ENCODE results near the gene LY6G6D. TPM values are rescaled to one million over a fixed set of nuclear protein-coding genes. Genes with fewer than 3 reads are reported as not detected.

Gene LY6G6D
- total RNA-seq, 1 experiment from 2014 or later, result not detected

DNA sequence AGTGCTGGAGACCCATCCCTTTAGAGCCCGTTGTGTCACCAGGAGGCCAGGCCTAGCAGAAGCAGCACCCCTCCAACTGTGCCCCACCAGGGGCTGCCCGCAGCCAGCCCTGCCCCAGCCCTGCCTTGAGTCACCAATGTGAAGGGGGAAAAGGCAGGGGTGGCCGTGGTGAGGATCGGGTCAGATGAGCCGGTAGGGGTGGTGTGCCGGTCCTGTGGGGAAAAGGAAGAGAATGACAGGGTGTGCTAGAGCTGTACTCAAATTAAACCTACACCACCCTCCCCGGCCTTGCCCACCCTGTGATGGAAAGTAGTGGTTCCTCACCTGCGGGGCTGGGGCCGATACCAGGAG lies 50.4 kb downstream of the LY6G6D start:
- H3K4me1 ChIP-seq (ENCODE audit: low read length), result no peaks in the 10 kb centered on the region
- H3K4me3 ChIP-seq (ENCODE audit: low read length), result no peak overlapping the region
- no peak for DNase-seq
- H2AFZ ChIP-seq (ENCODE audit: low read length), result no peak overlapping the region
- no peaks in the 10 kb centered on the region for H3K79me2 ChIP-seq (ENCODE audit: low read length)
- H3K9ac ChIP-seq (ENCODE audit: low read length), result no peak overlapping the region
- no peak overlapping the region for H3K27ac ChIP-seq (ENCODE audit: low read length)
- H3K4me2 ChIP-seq (ENCODE audit: low read depth, low read length, poor library complexity, severe bottlenecking), result no peak overlapping the region
- no peaks in the 10 kb centered on the region for H3K9me2 ChIP-seq (replicated peaks; ENCODE audit: insufficient read depth, low read length)
- no peaks in the 10 kb centered on the region for H3K9me3 ChIP-seq (ENCODE audit: low read length)
- 0 out of 2 replicates have a peak, but pooled peaks cover 7% of the 10 kb centered on the region for H3K36me3 ChIP-seq (ENCODE audit: insufficient read depth, low read length)
- H3K27me3 ChIP-seq (ENCODE audit: low read length), result no peaks in the 10 kb centered on the region
- no peaks in the 10 kb centered on the region for H4K20me1 ChIP-seq (ENCODE audit: insufficient read depth, low read depth, low read length)

DNA sequence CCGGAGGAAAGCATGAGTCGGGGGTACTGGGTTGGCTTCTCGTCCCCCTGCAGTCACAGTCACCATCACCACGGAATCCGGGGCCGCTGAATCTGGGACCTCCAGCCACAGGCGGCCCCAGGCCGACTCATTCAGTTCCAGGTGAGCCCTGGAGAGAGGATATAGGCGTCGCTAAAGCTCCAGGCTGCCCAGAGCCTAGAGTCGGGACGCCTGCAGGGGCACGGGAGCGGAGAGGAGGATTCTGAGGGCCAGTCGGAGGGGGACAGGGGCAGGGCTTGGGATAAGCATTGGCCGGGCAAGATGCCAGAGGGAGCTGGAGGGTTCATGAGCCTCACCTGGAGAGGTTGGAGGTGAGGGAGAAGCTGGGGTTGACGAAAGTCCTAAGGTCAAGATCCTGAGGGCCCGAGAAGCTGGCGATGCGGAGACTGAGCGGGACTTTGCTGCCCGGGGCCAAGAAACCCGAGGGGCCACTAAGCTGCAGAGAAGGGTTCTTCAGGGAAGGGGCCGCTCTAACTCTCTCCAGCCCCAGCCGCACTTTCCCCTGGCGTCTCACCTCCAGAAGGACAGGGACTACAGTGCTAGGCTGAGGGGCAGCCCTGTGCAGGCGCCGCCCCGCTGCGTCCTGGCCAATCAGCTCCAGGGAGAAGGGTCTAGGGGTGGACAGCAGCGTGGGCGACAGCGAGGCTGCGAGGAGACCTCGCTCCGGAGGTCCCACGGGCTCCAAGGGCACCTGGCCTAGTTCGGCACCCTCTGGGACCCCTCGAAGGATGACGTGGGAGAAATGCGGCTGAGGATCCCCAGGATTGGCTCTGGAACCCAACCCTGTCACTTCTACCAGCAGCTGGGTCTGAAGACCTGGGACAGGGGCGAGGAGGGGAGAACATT lies 51.0 kb downstream of the LY6G6D start:
- no peak overlapping the region for H3K4me3 ChIP-seq (ENCODE audit: low read length)
- H3K79me2 ChIP-seq (ENCODE audit: low read length), result no peaks in the 10 kb centered on the region
- no peak overlapping the region for H3K4me2 ChIP-seq (ENCODE audit: low read depth, low read length, poor library complexity, severe bottlenecking)
- no peak for DNase-seq
- no peaks in the 10 kb centered on the region for H4K20me1 ChIP-seq (ENCODE audit: insufficient read depth, low read depth, low read length)
- no peaks in the 10 kb centered on the region for H3K9me2 ChIP-seq (replicated peaks; ENCODE audit: insufficient read depth, low read length)
- H3K9ac ChIP-seq (ENCODE audit: low read length), result no peak overlapping the region
- no peaks in the 10 kb centered on the region for H3K27me3 ChIP-seq (ENCODE audit: low read length)
- no peak overlapping the region for H3K27ac ChIP-seq (ENCODE audit: low read length)
- 0 out of 2 replicates have a peak, but pooled peaks cover 7% of the 10 kb centered on the region for H3K36me3 ChIP-seq (ENCODE audit: insufficient read depth, low read length)
- H3K9me3 ChIP-seq (ENCODE audit: low read length), result no peaks in the 10 kb centered on the region
- no peak overlapping the region for H2AFZ ChIP-seq (ENCODE audit: low read length)
- no peaks in the 10 kb centered on the region for H3K4me1 ChIP-seq (ENCODE audit: low read length)

DNA sequence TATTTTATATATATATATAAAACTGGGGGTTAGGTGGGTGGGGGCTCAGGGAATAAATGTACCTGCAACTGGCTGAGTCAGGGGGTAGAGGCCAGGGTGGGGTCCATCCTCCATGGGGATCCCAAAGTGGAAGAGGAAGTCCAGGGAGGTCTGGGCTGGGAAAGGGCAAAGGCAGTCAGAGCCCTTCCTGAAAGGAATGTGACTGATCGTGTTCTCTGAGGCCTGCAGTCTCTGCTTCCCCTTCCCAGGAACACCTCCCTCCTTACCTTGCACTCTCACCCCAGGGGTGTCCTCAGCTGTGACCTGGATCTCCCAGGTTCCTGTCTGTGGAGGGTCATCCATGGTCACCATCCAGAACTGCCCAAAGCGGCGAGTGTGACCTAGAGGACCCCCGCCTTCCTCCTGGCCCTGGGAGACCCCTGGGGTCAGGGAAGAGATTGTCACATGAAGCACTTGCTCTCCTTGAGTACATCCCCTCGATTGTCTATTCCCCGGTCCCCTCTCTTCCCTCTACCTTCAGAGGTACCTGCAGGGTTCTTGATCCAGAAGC lies 52.0 kb downstream of the LY6G6D start:
- Histone ChIP-seq H2AFZ (ENCODE audit: low read length) (no peak overlapping the region), H3K4me1 (ENCODE audit: low read length) (no peaks in the 10 kb centered on the region), H3K9ac (ENCODE audit: low read length) (no peak overlapping the region), H3K79me2 (ENCODE audit: low read length) (no peaks in the 10 kb centered on the region), H3K9me3 (ENCODE audit: low read length) (no peaks in the 10 kb centered on the region), H4K20me1 (ENCODE audit: insufficient read depth, low read depth, low read length) (no peaks in the 10 kb centered on the region), H3K9me2 (replicated peaks; ENCODE audit: insufficient read depth, low read length) (no peaks in the 10 kb centered on the region), H3K4me2 (ENCODE audit: low read depth, low read length, poor library complexity, severe bottlenecking) (no peak overlapping the region), H3K27ac (ENCODE audit: low read length) (no peak overlapping the region), H3K36me3 (ENCODE audit: insufficient read depth, low read length) (0 out of 2 replicates have a peak, but pooled peaks cover 7% of the 10 kb centered on the region), H3K27me3 (ENCODE audit: low read length) (no peaks in the 10 kb centered on the region), H3K4me3 (ENCODE audit: low read length) (no peak overlapping the region)
- no peak for DNase-seq

Small RNA genes within 50 kb of the gene (small RNA-seq; reads per million reads assigned to genes)
- gene LY6G6D (not detected), gene MIR4646 (not detected), gene MSH5-SAPCD1 (not detected), gene RNU6-850P (not detected), gene SAPCD1 (not detected)

Other genes with a start within 250 kb of the LY6G6D start
- 13.2 and 15.7 TPM in 2 replicates for gene MICB, start 217.2 kb upstream of the LY6G6D start, total RNA-seq (2014; rRNA removed; shearing (Covaris generic); ENCODE audit: low replicate concordance)
- gene MCCD1, start 186.4 kb upstream of the LY6G6D start, total RNA-seq (2014; rRNA removed; shearing (Covaris generic); ENCODE audit: low replicate concordance), result not detected in 2 replicates
- 412 and 561 TPM in 2 replicates for gene DDX39B, start 173.3 kb upstream of the LY6G6D start, total RNA-seq (2014; rRNA removed; shearing (Covaris generic); ENCODE audit: low replicate concordance)
- 15.2 and 34.9 TPM in 2 replicates for gene ATP6V1G2, start 168.7 kb upstream of the LY6G6D start, total RNA-seq (2014; rRNA removed; shearing (Covaris generic); ENCODE audit: low replicate concordance)
- gene NFKBIL1, start 167.7 kb upstream of the LY6G6D start, total RNA-seq (2014; rRNA removed; shearing (Covaris generic); ENCODE audit: low replicate concordance), result 21.8 and 46.1 TPM in 2 replicates
- gene LTA, start 143.1 kb upstream of the LY6G6D start, total RNA-seq (2014; rRNA removed; shearing (Covaris generic); ENCODE audit: low replicate concordance), result 71.1 and 128 TPM in 2 replicates
- 223 and 233 TPM in 2 replicates for gene TNF, start 139.8 kb upstream of the LY6G6D start, total RNA-seq (2014; rRNA removed; shearing (Covaris generic); ENCODE audit: low replicate concordance)
- gene LTB, start 132.9 kb upstream of the LY6G6D start, total RNA-seq (2014; rRNA removed; shearing (Covaris generic); ENCODE audit: low replicate concordance), result 74.1 and 241 TPM in 2 replicates
- 5.1 and 6.6 TPM in 2 replicates for gene LST1, start 129.1 kb upstream of the LY6G6D start, total RNA-seq (2014; rRNA removed; shearing (Covaris generic); ENCODE audit: low replicate concordance)
- gene NCR3, start 122.3 kb upstream of the LY6G6D start, total RNA-seq (2014; rRNA removed; shearing (Covaris generic); ENCODE audit: low replicate concordance), result not detected in 2 replicates
- 0.76 TPM in 1 of 2 replicates, not detected in the other for gene AIF1, start 100.1 kb upstream of the LY6G6D start, total RNA-seq (2014; rRNA removed; shearing (Covaris generic); ENCODE audit: low replicate concordance)
- gene PRRC2A, start 94.6 kb upstream of the LY6G6D start, total RNA-seq (2014; rRNA removed; shearing (Covaris generic); ENCODE audit: low replicate concordance), result 123 and 147 TPM in 2 replicates
- 145 and 229 TPM in 2 replicates for gene BAG6, start 62.7 kb upstream of the LY6G6D start, total RNA-seq (2014; rRNA removed; shearing (Covaris generic); ENCODE audit: low replicate concordance)
- 6.7 and 7.6 TPM in 2 replicates for gene APOM, start 59.5 kb upstream of the LY6G6D start, total RNA-seq (2014; rRNA removed; shearing (Covaris generic); ENCODE audit: low replicate concordance)
- 13.8 and 35.6 TPM in 2 replicates for gene C6orf47, start 54.6 kb upstream of the LY6G6D start, total RNA-seq (2014; rRNA removed; shearing (Covaris generic); ENCODE audit: low replicate concordance)
- 18.6 and 26.2 TPM in 2 replicates for gene GPANK1, start 50.4 kb upstream of the LY6G6D start, total RNA-seq (2014; rRNA removed; shearing (Covaris generic); ENCODE audit: low replicate concordance)
- gene CSNK2B, start 49.3 kb upstream of the LY6G6D start, total RNA-seq (2014; rRNA removed; shearing (Covaris generic); ENCODE audit: low replicate concordance), result 178 and 212 TPM in 2 replicates
- gene LY6G5B, start 45.4 kb upstream of the LY6G6D start, total RNA-seq (2014; rRNA removed; shearing (Covaris generic); ENCODE audit: low replicate concordance), result 3.4 and 7.3 TPM in 2 replicates
- 0.51 TPM in 1 of 2 replicates, not detected in the other for gene LY6G5C, start 34.3 kb upstream of the LY6G6D start, total RNA-seq (2014; rRNA removed; shearing (Covaris generic); ENCODE audit: low replicate concordance)
- 55.6 and 92.1 TPM in 2 replicates for gene ABHD16A, start 12.0 kb upstream of the LY6G6D start, total RNA-seq (2014; rRNA removed; shearing (Covaris generic); ENCODE audit: low replicate concordance)
- not detected in 2 replicates for gene LY6G6F, start 8.5 kb upstream of the LY6G6D start, total RNA-seq (2014; rRNA removed; shearing (Covaris generic); ENCODE audit: low replicate concordance)
- not detected in 2 replicates for gene LY6G6C, start 6.4 kb downstream of the LY6G6D start, total RNA-seq (2014; rRNA removed; shearing (Covaris generic); ENCODE audit: low replicate concordance)
- not detected in 2 replicates for gene MPIG6B, start 8.0 kb downstream of the LY6G6D start, total RNA-seq (2014; rRNA removed; shearing (Covaris generic); ENCODE audit: low replicate concordance)
- gene DDAH2, start 14.0 kb downstream of the LY6G6D start, total RNA-seq (2014; rRNA removed; shearing (Covaris generic); ENCODE audit: low replicate concordance), result 13.3 and 24.0 TPM in 2 replicates
- 385 and 405 TPM in 2 replicates for gene CLIC1, start 21.2 kb downstream of the LY6G6D start, total RNA-seq (2014; rRNA removed; shearing (Covaris generic); ENCODE audit: low replicate concordance)
- 30.5 and 58.4 TPM in 2 replicates for gene MSH5, start 24.7 kb downstream of the LY6G6D start, total RNA-seq (2014; rRNA removed; shearing (Covaris generic); ENCODE audit: low replicate concordance)
- 1.8 and 14.0 TPM in 2 replicates for gene SAPCD1, start 47.3 kb downstream of the LY6G6D start, total RNA-seq (2014; rRNA removed; shearing (Covaris generic); ENCODE audit: low replicate concordance)
- 0.29 and 0.34 TPM in 2 replicates for gene VWA7, start 62.0 kb downstream of the LY6G6D start, total RNA-seq (2014; rRNA removed; shearing (Covaris generic); ENCODE audit: low replicate concordance)
- gene VARS1, start 80.4 kb downstream of the LY6G6D start, total RNA-seq (2014; rRNA removed; shearing (Covaris generic); ENCODE audit: low replicate concordance), result 38.0 and 43.0 TPM in 2 replicates
- 44.9 and 57.4 TPM in 2 replicates for gene LSM2, start 91.6 kb downstream of the LY6G6D start, total RNA-seq (2014; rRNA removed; shearing (Covaris generic); ENCODE audit: low replicate concordance)
- 0.72 TPM in 1 of 2 replicates, not detected in the other for gene HSPA1L, start 99.9 kb downstream of the LY6G6D start, total RNA-seq (2014; rRNA removed; shearing (Covaris generic); ENCODE audit: low replicate concordance)
- 0.32 TPM in 1 of 2 replicates, not detected in the other for gene HSPA1A, start 100.2 kb downstream of the LY6G6D start, total RNA-seq (2014; rRNA removed; shearing (Covaris generic); ENCODE audit: low replicate concordance)
- gene HSPA1B, start 112.4 kb downstream of the LY6G6D start, total RNA-seq (2014; rRNA removed; shearing (Covaris generic); ENCODE audit: low replicate concordance), result 78.6 and 143 TPM in 2 replicates
- gene NEU1, start 147.5 kb downstream of the LY6G6D start, total RNA-seq (2014; rRNA removed; shearing (Covaris generic); ENCODE audit: low replicate concordance), result 23.7 and 38.7 TPM in 2 replicates
- gene SLC44A4, start 163.6 kb downstream of the LY6G6D start, total RNA-seq (2014; rRNA removed; shearing (Covaris generic); ENCODE audit: low replicate concordance), result not detected in 2 replicates
- gene EHMT2, start 182.3 kb downstream of the LY6G6D start, total RNA-seq (2014; rRNA removed; shearing (Covaris generic); ENCODE audit: low replicate concordance), result 40.0 and 79.0 TPM in 2 replicates
- 13.3 and 26.3 TPM in 2 replicates for gene ZBTB12, start 186.7 kb downstream of the LY6G6D start, total RNA-seq (2014; rRNA removed; shearing (Covaris generic); ENCODE audit: low replicate concordance)
- not detected in 2 replicates for gene C2, start 212.4 kb downstream of the LY6G6D start, total RNA-seq (2014; rRNA removed; shearing (Covaris generic); ENCODE audit: low replicate concordance)
- 0.22 TPM in 1 of 2 replicates, not detected in the other for gene CFB, start 230.7 kb downstream of the LY6G6D start, total RNA-seq (2014; rRNA removed; shearing (Covaris generic); ENCODE audit: low replicate concordance)
- 56.3 and 146 TPM in 2 replicates for gene NELFE, start 243.6 kb downstream of the LY6G6D start, total RNA-seq (2014; rRNA removed; shearing (Covaris generic); ENCODE audit: low replicate concordance)
- 43.7 and 60.0 TPM in 2 replicates for gene SKIC2, start 243.8 kb downstream of the LY6G6D start, total RNA-seq (2014; rRNA removed; shearing (Covaris generic); ENCODE audit: low replicate concordance)

Measured in Karpas-422 (cell line).